Breast epithelium (tissue), 3 donors: Measurements from ENCODE around the gene GSX2.

Source experiments
- POLR2A ChIP-seq: fragments of 450-650 bp; IDR thresholded peaks from one replicate; pipeline ENCODE4 v1.6.1; 2016; ENCODE audit warnings: antibody characterized with exemption, mild to moderate bottlenecking, moderate library complexity
- POLR2AphosphoS5 ChIP-seq, 3 donors: sonication (generic); formaldehyde crosslinking; IDR thresholded peaks; one replicate each; pipeline ENCODE4 v1.6.1; 2017; ENCODE audit warnings: antibody characterized with exemption in 3 of 3
- TF ChIP-seq, protein P1 (sequence below), 3 donors: fragments of 450-650 bp; IDR thresholded peaks; one replicate each; pipeline ENCODE4 v1.5.1; 2016 to 2017; ENCODE audit warnings: antibody characterized with exemption in 3 of 3, mild to moderate bottlenecking in 3 of 3, moderate library complexity in 3 of 3

DNA sequence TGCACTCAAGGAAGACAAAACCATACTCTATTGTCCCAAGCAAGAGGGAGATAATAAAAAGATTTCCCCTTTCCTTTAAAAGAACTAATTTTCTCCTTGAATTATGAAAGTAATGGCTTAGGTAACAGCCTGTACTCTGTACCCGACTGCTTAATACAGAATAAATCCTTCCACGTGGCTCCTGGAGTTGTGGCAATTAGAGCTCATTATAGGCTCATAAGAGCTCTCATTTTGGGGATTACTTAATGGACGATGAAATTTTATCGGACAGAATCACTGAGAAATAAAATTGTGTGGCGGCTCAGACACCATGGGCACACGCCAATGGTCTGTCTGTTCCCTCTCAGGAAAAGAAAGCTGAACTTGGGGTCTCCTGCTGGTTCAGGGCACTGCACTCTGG is 2.8 kb upstream of the GSX2 start:
- TF ChIP-seq, protein P1, sequence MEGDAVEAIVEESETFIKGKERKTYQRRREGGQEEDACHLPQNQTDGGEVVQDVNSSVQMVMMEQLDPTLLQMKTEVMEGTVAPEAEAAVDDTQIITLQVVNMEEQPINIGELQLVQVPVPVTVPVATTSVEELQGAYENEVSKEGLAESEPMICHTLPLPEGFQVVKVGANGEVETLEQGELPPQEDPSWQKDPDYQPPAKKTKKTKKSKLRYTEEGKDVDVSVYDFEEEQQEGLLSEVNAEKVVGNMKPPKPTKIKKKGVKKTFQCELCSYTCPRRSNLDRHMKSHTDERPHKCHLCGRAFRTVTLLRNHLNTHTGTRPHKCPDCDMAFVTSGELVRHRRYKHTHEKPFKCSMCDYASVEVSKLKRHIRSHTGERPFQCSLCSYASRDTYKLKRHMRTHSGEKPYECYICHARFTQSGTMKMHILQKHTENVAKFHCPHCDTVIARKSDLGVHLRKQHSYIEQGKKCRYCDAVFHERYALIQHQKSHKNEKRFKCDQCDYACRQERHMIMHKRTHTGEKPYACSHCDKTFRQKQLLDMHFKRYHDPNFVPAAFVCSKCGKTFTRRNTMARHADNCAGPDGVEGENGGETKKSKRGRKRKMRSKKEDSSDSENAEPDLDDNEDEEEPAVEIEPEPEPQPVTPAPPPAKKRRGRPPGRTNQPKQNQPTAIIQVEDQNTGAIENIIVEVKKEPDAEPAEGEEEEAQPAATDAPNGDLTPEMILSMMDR (IDR thresholded peaks at IDR 0.05) = no peak
- TF ChIP-seq POLR2A (no peak), POLR2AphosphoS5 (IDR thresholded peaks at IDR 0.05) (no peak)
